ENCODE results near the gene CPXM2.

The CPXM2 gene

GRCh38 chr10:123906296-123906695 is 14.7 kb upstream of the CPXM2 start:
- no peak for DNase-seq (ENCODE audit: insufficient read length, low spot score)
- no peak for FAIRE-seq

DNA sequence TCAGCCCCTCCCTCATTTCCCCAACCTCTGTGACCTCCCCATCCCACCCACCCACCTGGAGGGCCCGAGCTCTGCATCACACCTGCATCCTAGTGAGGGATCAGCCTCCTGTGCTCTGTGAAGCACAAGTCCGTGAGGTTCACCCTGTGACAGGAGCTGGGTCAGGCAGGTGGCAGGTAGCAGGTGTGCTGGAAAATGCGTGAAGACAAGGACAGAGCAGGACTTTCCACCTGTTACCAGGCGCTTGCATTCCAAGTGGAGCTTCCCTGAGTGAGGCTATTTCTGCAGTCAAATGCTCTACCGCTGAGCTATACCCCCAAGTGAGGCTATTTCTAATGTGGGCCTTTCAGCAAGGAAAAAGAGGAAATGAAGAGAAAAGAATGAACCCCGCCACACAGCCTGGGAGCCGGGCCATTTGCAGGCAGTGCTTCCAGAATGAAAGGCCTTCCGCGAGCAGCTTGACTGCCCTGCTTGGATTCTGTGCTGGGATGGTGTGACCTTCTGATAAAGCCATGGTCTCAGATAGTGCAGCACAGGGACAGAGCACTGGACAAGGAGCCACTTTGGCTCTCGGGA is 13.3 kb upstream of the CPXM2 start:
- FAIRE-seq (no peak), DNase-seq (ENCODE audit: insufficient read length, low spot score) (no peak)

- DNase-seq (ENCODE audit: insufficient read length, low spot score) (no peak), FAIRE-seq (no peak)
Measured at GRCh38 chr10:123903621-123904020, 12.0 kb upstream of the CPXM2 start.

DNA sequence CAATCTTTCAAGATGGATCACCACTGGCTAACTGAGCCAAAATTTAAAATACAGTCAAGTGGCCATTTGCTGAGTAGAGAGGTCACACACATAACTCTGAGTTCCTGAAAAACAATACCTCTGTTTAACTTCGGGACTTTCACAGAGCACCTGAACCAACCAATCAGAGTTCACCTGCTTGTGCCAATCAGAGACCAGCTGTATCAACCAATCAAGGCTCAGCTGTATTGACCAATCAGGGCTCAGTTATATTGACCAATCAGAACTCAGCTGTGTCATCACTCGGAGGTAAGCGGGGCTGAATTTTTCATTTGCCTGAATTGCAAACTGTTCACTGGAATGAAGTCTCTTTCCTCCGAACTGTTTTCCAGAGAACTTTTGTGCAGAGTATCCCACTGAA is 10.0 kb upstream of the CPXM2 start:
- no peak for DNase-seq (ENCODE audit: insufficient read length, low spot score)
- FAIRE-seq: no peak

DNA sequence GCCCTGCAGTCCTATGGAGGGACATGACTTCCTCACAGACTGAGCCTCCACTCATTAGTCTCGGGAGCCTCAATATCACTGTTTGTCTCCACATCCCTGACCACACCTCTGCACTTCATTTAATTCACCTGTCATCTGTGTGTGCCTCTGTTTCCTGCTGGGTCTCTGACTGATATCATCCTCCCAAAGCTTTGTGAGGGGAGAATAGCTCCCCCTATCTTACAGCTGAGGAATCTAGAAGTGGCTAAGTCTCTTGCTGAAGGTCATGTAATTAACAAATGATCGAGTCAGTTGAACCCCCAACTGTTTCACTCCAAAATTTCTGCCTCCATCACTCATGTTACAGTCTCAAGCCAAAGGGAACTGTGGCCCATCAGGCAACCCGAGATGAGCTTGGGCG is 5.5 kb upstream of the CPXM2 start:
- FAIRE-seq (no peak), DNase-seq (ENCODE audit: insufficient read length, low spot score) (no peak)

DNA sequence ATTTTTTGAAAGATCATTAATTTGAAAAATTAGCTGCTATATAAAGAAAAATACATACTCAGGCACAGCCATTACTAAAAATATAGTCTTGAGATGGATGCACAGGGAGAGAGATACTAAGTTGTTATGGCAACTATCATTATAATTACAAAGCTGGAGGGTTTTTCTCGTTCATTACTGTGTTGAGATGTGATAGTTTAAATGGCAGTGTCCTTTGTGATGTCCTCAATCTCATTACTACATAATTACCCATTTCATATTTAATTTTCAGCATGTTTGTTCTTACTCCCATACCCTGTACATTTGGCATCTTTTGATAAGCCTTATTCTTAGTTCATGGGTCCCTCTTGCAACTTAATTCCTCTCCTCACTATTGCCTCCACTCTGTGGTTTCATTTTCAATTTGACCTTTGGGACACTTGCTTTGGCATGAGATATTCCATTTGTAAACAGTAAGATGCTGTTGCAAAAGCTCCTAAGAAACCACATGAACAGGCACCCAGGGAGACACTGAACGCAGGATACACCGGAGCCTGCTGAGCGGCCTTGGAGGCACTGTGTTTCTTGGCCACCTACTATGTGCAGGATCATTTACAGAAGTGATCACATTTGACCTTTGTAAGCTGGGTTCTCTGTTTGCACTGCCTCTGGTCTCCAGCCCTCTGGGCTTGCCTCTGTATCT is 4.8 kb upstream of the CPXM2 start:
- DNase-seq (ENCODE audit: insufficient read length, low spot score) (no peak), FAIRE-seq (no peak)

GRCh38 chr10:123893651-123894050 is 2.0 kb upstream of the CPXM2 start:
- DNase-seq (ENCODE audit: insufficient read length, low spot score): no peak
- FAIRE-seq: no peak

GRCh38 chr10:123890756-123891143 is 857 bp downstream of the CPXM2 start:
- FAIRE-seq (no peak), DNase-seq (ENCODE audit: insufficient read length, low spot score) (no peak)

DNA sequence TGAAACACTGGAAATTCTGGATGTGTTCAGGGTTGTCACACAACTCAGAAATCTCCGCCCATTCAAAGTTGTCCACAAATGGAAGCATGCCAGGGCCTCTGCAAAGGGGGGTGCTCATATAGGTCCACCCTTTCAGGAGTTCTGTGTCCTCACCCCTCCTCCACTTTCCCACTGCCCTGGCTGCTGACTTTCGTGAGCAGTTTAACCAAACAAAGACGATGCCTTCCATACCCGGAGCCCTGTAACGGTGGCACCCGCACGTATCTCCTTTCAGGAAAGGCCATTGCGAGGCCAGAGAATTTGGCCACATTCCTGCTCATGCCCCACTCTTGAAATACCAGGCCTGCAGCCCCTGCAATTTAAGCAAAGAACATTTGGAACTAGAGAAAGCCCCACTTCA is 1.4 kb downstream of the CPXM2 start:
- DNase-seq (ENCODE audit: insufficient read length, low spot score): no peak
- no peak for FAIRE-seq

DNA sequence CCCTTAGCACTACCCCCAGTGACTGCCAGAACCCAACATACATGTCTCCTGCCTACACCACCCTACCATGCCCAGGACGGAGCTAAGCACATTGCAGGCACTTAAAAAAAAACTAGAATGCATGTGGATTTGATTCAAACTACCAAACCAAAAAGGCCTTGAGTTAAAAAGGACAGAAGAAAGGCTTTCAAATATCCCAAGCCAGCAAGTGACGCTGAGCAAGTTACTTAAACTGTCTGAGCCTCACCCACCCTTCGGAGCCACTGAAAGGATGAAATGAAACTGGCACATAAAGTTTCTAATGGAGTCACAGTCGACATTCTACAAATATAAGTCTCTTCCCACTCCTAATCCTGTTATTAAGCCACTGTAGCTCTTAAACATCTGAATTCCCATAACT is 1.8 kb downstream of the CPXM2 start:
- FAIRE-seq (no peak), DNase-seq (ENCODE audit: insufficient read length, low spot score) (no peak)

GRCh38 chr10:123888751-123889150 is 2.9 kb downstream of the CPXM2 start:
- DNase-seq (ENCODE audit: insufficient read length, low spot score): no peak
- FAIRE-seq: no peak

GRCh38 chr10:123888256-123888655 is 3.4 kb downstream of the CPXM2 start:
- no peak for FAIRE-seq
- DNase-seq (ENCODE audit: insufficient read length, low spot score): no peak

GRCh38 chr10:123886292-123886691 is 5.3 kb downstream of the CPXM2 start:
- DNase-seq (ENCODE audit: insufficient read length, low spot score) (no peak), FAIRE-seq (no peak)

DNA sequence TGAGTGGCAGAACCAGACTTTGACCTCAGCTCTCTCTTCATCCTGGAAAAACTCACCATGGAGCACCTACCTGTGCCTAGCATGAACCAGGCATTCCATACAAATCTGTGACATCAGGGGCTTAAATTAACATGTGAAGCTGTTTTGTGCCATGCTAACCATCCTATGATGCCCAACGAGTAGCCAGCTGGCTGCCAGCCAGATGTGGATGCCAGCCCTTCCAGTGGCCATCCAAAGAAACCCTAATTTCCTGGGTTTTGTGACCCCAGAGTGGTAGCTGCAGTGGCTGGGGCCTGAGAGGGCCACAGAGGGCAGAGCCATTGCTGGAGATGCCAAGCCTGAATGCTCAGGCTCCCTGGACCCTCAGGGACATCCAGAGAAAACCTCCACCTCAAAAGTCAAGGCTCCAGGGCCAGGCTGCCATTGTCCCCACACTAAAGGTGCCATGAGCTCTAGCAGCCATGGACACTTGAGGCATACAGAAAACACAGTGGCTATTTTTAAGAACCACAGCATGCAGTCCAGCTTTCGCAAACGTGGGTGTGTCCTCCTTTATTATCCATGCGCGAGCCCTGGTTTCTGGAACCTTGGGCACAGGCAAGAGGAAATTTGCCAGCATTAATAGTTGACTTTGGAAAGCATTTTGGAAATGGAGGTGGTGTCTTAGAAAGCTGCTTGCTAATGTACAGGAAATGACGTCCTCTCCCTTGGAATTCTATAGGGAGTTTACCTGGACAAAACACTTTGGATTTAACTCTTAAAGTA is 6.0 kb downstream of the CPXM2 start:
- FAIRE-seq (no peak), DNase-seq (ENCODE audit: insufficient read length, low spot score) (no peak)

- DNase-seq (ENCODE audit: insufficient read length, low spot score) (no peak), FAIRE-seq (no peak)
Measured at GRCh38 chr10:123884907-123885381, 6.7 kb downstream of the CPXM2 start.

- FAIRE-seq (no peak), DNase-seq (ENCODE audit: insufficient read length, low spot score) (no peak)
Measured at GRCh38 chr10:123884351-123884906, 7.2 kb downstream of the CPXM2 start.

DNA sequence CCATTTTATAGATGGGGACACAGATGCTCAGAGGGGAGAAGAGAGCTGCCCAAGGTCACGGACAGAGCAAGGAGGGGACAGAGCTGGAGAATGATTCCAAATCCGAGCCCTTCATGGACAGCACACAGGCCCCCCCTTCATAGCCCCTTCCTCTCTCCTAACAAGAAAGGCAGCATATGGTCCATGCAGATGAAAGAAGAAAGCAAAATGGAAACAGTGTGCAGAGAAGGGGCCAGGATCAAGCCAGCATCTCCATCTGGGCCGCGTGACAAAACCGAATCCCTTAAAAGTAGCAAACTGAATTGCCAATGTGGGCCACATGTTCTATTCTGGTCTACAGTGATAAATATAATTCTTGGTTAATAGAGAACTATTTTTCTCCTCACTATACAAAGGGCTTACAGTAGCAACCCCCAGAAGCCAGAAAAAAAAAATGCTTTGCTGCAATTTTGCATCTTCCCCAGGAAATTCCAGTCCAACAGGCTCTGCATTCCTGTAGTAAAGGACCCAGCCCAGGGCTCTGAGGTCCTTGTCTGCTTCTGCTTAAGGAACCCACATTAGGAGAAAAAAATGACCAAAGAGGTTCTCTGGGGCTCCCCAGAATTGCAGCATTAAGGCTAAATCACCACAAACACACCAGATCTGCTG is 7.8 kb downstream of the CPXM2 start:
- FAIRE-seq: no peak

GRCh38 chr10:123882681-123883445 is 8.7 kb downstream of the CPXM2 start:
- FAIRE-seq: no peak
- DNase-seq (ENCODE audit: insufficient read length, low spot score): no peak

More for the DNA sequence above, 7.8 kb downstream of the CPXM2 start:
- no peak for DNase-seq (ENCODE audit: insufficient read length, low spot score)

DNA sequence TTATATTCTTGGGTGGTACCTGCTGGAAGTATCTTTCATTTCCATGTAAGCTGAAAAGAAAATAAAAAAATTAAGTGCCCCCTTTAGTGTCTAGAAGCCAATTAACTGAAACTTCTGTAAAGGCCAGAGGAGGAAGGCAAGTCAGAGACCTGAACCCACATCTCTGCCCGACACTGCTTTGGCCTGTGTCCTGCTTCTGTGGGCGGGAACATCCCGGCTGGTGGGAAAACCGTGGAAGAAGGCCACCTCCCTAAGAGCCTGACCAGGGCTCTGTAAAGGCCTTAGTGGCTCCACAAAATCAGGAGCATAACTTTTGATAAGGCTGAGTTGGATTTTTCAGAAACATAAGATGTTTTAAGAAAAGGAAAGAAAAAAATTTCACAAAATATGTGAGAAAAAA is 9.4 kb downstream of the CPXM2 start:
- FAIRE-seq (no peak), DNase-seq (ENCODE audit: insufficient read length, low spot score) (no peak)

DNA sequence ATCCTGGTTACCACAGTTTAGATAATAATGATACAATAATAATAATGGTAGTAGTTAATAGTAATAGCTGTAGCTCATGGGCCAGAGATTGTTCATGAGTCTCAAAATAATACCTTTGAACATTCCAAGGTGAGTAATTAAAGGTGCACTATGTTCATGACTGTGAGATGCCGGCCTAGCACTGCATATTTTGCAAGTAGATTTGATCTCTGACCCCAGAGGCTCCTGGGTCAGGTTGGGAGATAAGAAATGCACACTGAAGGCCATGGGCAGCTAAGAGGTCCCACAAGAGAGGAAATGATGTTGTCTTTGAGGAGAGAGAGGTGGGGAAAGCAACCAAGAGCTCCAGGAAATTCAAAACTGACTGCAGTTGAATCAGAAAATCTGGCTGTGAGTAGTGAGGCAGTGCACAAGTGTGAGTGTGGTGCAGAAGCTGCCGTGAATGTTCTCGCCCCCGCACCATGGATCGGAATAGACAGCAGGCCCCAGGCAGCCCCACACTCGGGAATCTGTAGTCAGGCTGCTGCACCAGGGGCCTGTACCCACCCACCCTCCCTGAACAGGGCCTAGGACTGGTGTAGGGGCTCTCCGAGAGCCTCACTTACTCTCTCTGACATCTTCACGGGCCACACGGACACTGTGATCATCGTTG is 11.9 kb downstream of the CPXM2 start:
- DNase-seq (ENCODE audit: insufficient read length, low spot score) (no peak), FAIRE-seq (no peak)
